Activated CD4-positive, CD25-positive, alpha-beta regulatory T cell treated with anti-CD3 and anti-CD28 coated beads, Interleukin-2, amount 50 U/mL, for 72 hours (primary cell): ENCODE data around the gene SLC7A1.
A peak's percentile ranks its signal among the peaks of the same experiment; 100 is the strongest.
"Not testable (repeated sequence)": the region's sequence is repeated elsewhere in the genome, so short reads cannot be mapped to it uniquely, and the experiment has no call there.

Experiments
- DNase-seq: peaks from one replicate; pipeline ENCODE4 v3.0.0; 2021

SLC7A1 gene

DNA sequence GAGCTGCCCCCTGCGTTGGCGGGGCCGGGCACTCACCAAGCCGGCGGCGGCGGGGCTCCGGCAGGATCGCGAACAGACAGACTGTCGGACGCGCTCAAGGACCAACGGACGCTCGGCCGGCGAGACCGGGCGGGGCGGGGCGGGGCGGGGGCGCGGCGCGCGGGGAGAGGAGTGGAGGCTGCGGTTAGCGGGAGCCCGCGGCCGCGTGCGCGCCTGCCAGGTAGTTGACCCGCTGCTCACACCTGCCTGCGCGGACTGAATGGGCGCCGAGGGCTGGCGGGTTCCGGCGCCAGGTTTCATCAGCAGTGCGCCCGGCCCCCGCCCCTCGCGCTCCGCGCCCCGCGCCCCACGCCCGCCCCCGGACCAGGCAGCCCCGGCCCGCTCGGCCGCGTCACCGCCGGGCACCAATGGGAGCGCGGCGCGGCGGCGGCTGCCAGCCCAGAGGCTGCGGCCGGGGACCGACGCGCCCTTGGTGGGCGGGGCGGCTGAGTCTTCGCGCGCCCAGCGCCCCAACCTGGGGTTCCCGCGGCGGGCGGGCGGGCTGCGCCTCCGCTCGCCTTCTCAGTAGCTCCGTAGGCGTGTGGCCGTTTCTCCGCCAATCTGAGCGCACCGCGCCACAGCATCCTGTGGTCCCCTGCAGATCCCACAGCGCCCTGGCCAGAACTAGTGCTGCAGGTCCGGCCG lies at the start of gene SLC7A1:
Gene SLC7A1 (minus strand): TSS at position 309 of the 684 bp plus-strand sequence. CDS start 59,500 bp downstream, outside the sequence.
- DNase-seq, result peak; percentile 87

DNA sequence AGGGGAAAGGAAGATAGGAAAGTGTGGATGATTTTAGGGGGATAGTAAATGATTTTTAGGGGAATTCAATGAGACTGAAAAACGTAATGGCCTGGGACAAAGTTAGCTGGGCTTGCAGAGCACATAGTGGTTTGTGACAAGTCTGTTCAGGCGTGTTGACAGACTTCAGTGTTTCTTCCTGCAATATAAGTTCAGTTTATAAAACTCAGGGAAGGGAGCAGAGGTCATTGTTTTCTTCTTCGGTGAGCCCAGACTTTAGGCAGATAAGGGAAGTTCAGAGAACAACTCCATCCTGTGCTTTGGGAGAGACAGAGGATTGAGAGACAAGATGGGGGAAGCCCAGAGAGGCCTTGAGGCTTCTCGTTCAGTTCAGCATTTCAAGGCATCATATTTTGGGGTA lies 45.2 kb upstream of the SLC7A1 start:
- no peak for DNase-seq

DNA sequence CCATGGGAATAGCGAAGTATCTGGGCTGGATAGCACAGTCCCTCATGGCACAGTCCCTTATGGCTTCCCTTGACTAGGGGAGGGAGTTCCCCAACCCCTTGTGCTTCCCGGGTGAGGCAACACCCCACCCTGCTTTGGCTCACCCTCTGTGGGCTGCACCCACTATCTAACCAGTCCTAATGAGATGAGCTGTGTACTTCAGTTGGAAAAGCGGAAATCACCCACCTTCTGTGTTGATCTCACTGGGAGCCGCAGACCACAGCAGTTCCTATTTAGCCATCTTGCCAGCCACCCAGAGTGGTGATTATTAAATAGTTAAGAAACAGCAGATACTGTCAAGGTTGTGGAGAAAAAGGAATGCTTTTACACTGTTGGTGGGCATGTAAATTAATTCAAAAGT lies 41.3 kb upstream of the SLC7A1 start:
- not testable (repeated sequence) for DNase-seq

- DNase-seq, result no peak
Measured at GRCh38 chr13:29624997-29625396, 29.5 kb upstream of the SLC7A1 start.

DNA sequence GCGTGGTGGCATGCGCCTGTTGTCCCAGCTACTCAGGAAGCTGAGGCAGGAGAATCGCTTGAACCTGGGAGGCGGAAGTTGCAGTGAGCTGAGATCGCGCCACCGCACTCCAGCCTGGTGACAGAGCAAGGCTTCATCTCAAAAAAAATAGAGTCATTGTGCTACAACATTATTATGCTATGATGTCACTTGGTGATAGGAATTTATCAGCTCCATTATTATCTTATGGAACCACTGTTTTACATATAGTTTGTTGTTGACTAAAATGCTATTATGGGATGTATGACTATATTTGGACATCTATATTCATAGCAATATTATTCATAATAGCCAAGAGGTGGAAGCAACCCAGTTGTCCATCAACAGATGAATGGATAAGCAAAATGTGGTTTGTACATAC lies 26.4 kb upstream of the SLC7A1 start:
- DNase-seq, result no peak

DNA sequence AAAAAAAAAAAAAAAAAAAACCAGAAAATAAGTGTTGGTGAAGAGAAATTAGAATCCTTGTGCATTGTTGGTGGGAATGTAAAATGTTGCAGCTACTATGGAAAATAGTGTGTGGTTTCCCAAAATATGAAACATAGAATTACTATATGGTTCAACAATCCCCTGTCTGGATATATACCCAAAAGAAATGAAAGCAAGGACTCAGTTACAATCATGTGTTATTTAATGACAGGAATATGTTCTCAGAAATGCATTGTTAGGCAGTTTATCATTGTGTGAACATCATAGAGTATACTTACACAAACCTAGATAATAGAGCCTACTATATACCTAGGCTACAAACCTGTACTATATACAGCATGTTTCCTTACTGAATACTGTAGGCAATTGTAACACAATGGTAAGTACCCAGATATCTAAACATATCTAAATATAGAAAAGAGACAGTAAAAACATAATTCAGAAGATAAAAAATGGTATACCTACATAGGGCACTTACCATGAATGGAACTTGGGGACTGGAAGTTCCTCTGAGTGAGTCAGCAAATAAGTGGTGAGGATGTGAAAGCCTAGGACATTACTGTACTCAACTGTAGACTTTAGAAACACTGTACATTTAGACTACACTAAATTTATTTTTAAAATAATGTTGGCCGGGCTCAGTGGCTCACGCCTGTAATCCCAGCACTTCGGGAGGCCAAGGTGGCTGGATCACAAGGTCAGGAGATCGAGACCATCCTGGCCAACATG lies 25.7 kb upstream of the SLC7A1 start:
- no peak for DNase-seq

- no peak for DNase-seq
Measured at GRCh38 chr13:29619995-29620394, 24.5 kb upstream of the SLC7A1 start.

DNA sequence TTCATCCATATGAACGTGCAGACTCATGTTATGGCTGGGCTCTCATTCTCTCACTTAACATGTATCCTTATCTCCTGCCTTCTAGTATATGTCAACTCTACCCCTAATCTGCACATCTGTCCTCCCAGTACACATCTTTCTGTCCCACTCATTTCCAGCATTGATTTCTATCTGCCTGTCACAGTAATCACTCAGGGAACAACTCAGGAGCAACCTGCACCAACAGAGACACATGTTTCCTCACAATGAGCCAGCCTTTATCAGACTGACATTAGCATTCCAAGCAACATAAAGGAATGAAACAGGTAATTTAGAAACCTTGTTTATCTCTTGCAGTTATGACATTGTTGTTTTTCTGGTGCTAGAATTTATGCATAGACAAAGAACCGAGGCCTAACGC lies 17.6 kb upstream of the SLC7A1 start:
- DNase-seq, result no peak

DNA sequence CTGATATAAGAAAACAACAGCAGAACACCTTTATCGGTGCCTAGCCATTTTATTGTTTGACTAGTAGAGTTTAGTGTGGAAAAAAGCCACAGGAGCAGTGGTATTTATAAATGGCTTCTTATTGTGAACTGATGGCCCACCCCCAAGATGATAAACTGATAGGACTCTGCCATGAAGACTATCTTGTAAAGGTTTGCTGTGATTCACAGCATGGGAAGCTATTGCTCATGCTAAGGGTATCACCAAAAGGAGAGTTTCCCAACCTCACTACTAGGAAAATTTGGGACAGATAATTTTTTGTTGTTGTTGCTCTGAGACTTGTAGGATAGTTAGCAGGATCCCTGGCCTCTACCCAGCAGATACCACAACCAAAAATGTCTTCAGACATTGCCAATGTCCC lies 12.0 kb upstream of the SLC7A1 start:
- DNase-seq, result no peak

GRCh38 chr13:29605860-29606526 lies 10.5 kb upstream of the SLC7A1 start:
- DNase-seq, result no peak

DNA sequence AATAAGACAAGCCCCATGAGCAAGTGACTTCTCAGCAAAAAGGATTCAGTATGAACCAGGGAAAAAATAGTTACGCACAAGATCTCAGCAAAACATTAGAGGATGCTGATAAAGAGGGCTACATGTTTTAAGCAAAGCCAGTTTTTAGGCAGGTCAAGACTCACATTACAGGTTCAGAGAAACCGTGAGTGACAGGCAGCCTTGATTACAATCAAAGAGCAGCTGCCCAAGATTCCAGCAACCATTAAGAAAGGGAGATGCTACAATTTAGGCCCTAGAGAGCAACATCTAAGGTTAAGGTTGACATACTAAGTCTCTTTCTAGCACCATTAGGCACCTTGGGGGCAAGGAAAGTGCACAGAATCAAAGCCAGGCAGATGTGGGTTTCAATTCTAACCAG lies 2.8 kb upstream of the SLC7A1 start:
- DNase-seq, result no peak

DNA sequence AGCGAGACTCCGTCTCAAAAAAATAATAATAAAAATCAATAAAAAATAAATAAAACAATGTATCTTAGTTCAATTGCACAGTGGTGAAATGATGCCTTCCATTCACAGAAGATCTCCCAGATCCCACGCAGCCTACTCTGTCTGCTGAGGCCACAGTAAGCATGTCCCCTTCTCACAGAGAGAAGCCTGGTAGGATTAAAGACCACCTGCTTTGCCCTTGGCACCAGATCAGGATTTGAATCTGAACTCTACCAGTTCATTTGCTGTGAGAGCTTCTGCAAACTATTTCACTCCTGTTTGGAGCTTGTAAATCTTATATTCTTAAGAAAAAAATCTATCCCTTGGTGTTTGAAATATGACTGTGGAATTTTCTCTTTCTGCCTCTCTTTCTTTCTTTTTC lies 2.2 kb upstream of the SLC7A1 start:
- no peak for DNase-seq

GRCh38 chr13:29597246-29597645 lies 1.8 kb upstream of the SLC7A1 start:
- no peak for DNase-seq

GRCh38 chr13:29596064-29596418 lies 553 bp upstream of the SLC7A1 start:
- no peak for DNase-seq

GRCh38 chr13:29594710-29595379 lies 643 bp downstream of the SLC7A1 start:
- peak; percentile 76 for DNase-seq

DNA sequence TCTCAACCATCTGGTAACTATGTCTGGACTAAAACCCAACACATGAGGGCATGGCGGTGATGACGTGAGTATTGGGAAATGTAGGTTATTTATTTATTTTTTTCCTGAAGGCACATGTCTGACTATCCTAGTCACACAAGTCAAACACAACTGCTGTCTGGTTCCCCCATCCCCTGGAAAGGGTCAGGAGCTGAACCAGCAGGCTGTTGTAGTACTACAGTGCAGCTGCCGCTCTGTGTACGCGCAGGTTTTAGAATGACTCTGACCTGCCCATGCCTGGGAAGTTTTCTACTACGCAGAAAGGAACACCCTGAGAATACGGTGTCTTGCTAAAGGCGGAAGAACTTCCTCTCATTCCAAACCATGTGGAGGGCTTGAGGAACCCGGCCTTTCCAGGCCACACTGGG lies 1.2 kb downstream of the SLC7A1 start:
- DNase-seq, result peak; percentile 51

GRCh38 chr13:29593605-29594297 lies 1.7 kb downstream of the SLC7A1 start:
- no peak for DNase-seq

- no peak for DNase-seq
Measured at GRCh38 chr13:29591310-29591709, 4.2 kb downstream of the SLC7A1 start.

- no peak for DNase-seq
Measured at GRCh38 chr13:29589967-29590366, 5.5 kb downstream of the SLC7A1 start.

GRCh38 chr13:29589234-29589633 lies 6.3 kb downstream of the SLC7A1 start:
- no peak for DNase-seq

DNA sequence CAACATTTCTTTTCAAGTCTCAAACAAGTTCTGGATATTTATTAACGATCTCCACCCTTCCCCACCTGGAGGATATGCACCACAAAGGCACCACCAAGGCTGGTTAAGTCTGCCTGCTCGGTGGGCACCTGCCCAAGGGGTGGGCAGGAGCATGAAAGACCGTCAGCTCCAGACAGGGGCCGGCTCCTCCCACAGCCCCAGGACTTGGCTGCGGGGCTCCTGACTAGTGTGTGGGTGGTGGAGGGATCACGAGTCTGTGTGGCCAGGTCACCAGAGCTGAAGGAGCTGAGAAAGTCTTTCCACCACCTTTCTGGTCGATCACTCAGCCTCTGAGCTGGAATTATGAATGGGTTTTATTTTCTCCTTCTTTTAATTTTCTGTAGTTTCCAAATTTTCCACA lies 7.8 kb downstream of the SLC7A1 start:
- DNase-seq, result no peak

DNA sequence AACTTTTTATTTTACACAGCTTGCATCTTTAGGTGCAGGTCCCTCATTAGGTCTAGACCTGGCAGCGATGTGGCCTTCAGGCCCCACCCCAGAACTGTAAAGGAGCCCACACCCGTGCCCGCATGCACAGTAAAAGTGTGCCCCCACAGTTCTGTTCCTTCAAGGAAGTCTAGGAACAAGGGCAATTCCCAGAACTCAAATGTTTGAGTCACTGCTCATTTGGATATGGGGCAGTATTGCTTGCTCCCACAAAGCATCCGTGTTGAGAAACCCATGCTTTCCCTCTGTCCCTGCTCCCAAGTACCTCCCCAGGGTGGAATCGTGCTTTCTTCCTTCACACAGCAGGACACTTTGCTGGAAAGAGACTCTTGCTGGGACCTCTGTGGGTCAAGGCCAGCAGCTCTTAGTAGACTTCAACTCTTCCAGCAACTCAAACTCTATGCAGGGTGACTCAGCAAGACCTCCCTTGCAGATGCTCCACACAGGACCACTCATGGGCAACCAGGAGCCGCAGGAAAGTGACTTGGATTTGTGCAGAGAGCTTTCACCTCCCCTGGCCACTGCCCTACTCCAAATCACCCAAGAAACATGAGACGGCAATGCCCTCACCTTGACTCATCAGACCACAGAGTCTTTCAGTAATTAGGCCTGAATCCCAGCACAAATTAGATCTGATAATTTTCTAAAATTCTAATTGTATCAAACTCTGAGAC lies 12.3 kb downstream of the SLC7A1 start:
- no peak for DNase-seq
